GM19372 (cell line): ENCODE data around the gene TCEANC.
"Not testable (repeated sequence)": the region's sequence is repeated elsewhere in the genome, so short reads cannot be mapped to it uniquely, and the experiment has no call there.

Source experiments
- ATAC-seq: cut with Tn5 transposase; IDR thresholded peaks from one replicate; pipeline ENCODE4 v1.9.1; 2021; ENCODE audit warnings: mild to moderate bottlenecking, low read depth, moderate library complexity; ENCODE audit not compliant: unreplicated experiment

TCEANC gene

DNA sequence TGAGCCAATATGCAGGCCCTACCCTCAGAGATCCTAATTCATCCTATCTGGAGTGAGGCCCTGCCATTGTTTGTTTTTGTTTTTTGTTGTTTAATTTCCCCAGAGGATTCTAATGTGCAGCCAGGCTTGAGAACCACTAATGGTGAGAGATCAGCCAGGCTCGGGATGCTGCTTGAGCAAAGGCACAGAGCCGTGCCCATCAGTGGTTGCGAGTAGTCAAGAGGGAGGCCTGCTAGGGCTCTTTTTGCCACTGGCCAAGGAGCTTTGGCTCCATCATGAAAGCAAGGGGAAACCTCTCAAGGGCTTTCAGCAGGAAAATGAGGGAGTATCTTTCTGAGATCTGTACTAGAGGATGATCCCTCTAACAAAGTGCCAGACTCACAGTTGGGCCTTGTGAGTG lies 2.7 kb downstream of the TCEANC start:
- no peak for ATAC-seq

- ATAC-seq = no peak
These were observed 5.7 kb downstream of the TCEANC start for GRCh38 chrX:13658602-13659001.

DNA sequence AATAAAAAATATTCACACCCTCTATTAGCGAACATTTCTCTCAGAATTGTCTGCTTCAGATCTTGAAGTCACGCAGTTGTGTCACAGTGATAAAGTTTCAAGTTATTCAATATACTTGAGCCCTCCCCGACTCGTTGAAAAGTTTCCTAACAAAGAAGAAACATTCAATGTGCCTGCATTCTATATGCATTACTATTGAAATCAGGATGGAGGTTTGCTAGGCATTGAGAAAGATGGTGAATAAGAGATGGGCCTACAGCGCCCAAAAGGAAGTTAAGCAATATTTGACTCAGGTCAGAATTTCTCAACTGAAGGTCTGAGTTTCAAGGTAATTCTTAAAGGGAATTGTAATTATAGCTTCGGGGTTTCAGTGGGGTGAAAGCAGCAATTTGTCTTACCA lies 6.1 kb downstream of the TCEANC start:
- ATAC-seq = no peak

DNA sequence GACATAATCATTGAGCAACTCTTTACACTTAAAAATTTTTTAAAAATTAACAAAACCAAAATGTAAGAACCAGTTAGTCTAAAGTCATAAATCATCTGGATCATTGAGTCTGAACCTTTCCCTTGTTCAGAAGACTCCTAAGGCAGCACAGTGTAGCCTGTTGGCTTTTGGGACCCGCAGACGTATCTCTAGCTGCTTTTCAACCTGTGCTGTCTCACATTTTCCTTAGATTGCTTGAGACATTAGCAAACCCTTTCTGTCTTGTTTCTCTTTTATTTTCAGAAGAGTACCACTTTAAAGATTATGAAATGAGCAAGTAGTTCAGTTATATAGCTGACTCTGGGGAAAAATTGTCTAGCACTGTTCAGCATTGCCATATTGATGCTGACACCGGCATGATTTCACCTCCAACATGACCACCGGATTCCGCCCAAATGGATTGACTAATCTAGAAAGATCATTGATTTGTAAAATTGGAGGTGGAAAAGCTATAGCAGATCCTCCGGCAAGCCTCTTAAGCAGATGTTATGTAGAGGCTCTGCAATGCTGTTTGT lies 8.9 kb downstream of the TCEANC start:
- ATAC-seq = no peak

DNA sequence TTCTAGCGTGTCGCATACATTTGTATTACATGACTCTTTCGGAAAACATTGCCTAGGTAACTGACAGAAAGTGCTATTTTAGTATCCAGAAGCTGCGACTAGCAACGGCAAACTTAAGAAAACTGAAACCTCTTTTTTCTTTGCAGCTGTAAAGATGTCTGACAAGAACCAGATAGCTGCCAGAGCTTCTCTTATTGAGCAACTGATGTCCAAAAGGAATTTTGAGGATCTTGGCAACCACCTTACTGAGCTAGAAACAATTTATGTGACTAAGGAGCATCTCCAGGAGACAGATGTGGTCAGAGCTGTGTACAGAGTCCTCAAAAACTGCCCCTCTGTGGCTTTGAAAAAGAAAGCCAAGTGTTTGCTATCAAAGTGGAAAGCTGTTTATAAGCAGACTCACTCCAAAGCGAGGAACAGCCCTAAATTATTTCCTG lies 9.4 kb downstream of the TCEANC start:
- no peak for ATAC-seq

DNA sequence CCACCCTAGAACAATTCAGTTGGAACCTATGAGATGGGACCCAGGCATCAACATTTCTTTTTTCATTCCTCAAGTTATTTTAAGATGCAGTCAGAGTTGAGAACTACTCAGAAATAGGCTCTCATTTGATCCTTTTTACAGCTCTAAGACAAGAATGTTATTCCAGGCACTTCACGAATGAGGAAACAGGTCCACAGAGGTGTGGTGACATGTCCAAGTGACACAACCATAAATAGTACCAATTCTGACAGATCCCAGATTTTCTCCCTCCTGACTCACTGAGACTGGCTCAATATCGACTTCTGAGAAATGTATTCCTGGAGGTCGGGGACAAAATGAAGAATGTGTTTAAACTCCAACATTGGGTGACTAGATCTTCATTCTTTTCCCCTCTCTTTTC lies 11.1 kb downstream of the TCEANC start:
- ATAC-seq = no peak

- ATAC-seq = no peak
These were observed 13.9 kb downstream of the TCEANC start for GRCh38 chrX:13666836-13667235.

- no peak for ATAC-seq
These were observed 15.0 kb downstream of the TCEANC start for GRCh38 chrX:13667919-13668318.

DNA sequence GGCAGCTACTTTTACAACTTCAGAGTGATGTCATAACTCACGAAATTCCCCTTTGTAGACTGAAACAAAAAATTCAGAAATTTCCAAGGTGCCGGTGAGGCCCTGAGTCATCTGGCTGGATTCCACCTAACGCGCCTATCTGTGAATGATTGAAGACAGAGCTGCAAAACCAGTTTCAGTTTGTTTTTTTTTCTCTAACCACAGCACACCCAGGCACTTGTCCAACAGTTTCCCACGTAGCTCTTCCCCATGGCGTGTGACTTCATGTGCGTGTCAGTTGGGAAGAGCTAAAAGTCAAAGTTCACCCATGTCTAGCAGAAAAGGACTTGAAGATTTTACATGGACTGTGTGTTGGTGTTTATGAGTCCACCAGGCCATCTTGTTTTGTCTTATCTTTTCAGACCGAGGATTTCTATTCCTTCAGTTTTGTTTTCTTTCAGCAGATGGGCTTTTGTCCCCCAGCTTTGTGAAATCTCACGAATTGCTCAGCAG lies 16.4 kb downstream of the TCEANC start:
- peak; percentile 83 for ATAC-seq

DNA sequence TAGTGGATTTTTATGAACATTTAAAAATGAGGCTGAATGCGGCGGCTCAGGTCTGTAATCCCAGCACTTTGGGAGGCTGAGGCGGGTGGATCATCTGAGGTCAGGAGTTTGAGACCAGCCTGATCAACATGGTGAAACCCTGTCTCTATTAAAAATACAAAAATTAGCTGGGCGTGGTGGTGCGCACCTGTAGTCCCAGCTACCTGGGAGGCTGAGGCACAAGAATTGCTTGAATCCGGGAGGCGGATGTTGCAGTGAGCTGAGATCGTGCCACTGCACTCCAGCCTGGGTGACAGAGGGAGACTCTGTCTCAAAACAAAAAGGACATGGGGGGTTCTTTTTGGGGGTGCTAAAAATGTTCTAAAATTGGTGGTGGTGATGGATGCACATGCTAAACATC lies 16.8 kb downstream of the TCEANC start:
- not testable (repeated sequence) for ATAC-seq

GRCh38 chrX:13670197-13670596 lies 17.3 kb downstream of the TCEANC start:
- ATAC-seq = no peak

- no peak for ATAC-seq
These were observed 20.1 kb downstream of the TCEANC start for GRCh38 chrX:13673016-13673415.

GRCh38 chrX:13676885-13677284 lies 23.9 kb downstream of the TCEANC start:
- no peak for ATAC-seq

DNA sequence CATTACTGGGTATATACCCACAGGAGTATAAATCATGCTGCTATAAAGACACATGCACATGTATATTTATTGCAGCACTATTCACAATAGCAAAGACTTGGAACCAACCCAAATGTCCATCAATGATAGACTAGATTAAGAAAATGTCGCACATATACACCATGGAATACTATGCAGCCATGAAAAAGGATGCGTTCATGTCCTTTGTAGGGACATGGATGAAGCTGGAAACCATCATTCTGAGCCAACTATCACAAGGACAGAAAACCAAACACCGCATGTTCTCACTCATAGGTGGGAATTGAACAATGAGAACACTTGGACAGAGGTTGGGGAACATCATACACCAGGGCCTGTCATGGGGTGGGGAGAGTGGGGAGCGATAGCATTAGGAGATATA lies 26.8 kb downstream of the TCEANC start:
- not testable (repeated sequence) for ATAC-seq

DNA sequence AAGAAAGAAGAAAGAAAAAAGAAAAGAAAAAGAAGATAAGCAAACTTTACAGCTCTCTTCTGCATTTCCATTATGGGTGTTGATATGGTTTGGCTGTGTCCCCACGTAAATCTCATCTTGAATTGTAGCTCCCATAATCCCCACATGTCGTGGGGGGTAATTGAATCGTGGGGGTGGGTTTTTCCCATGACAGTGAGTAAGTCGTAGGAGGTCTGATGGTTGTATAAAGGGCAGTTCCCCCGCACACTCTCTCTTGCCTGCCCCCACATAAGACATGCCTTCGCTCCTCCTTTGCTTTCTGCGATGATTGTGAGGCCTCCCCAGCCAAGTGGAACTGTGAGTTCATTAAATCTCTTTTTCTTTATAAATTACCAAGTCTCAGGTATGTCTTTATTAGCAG lies 28.7 kb downstream of the TCEANC start:
- no peak for ATAC-seq

- ATAC-seq = no peak
These were observed 31.4 kb downstream of the TCEANC start for GRCh38 chrX:13684361-13684760.

DNA sequence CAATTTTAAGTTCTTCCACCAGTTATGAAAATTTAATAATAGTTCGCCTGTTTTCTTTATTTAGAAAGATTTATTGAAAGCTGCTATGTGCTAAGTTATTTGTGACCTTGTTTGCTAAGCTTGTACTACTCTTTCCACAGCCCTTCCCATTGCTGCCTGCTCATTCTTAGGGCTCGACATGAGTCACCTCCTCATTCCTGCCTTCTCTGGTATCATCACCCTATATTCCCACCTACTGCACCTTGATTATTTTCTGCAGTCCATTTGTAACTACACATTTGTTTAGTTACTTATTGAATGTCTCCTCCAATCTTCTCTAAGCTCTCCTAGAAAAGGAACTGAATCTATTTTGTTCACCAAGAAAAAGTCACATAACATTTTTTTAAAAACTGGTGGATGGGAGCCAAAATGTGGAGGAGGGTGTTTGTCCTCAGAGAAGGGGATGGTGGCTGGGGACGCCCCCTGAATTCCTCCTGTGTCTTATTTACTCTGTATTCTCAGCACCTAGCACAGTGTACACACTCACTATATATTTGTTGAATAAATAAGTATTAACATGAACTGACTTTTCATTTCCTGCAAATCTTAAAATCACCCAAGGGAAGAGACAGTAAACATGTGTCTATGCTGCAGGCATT lies 32.3 kb downstream of the TCEANC start:
- no peak for ATAC-seq

DNA sequence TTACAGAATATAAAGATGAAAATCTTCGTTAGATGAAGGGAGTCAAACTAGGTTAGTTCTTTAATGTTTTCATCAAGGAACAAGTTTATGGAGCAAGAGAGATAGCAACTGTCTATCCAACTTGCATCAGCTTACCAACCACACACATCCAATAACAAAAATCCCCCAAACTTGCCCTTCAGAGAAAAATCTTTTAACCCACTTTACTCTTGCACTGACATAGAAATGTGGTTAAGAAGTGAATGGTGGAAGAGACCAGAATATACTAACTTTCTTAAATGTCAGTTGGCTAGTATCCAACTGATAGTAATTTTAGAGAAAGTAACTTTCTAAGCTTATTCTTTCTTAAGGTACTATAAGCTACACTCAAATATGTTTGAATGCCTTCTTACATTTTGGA lies 34.3 kb downstream of the TCEANC start:
- no peak for ATAC-seq

GRCh38 chrX:13688384-13688957 lies 35.5 kb downstream of the TCEANC start:
- ATAC-seq = no peak

DNA sequence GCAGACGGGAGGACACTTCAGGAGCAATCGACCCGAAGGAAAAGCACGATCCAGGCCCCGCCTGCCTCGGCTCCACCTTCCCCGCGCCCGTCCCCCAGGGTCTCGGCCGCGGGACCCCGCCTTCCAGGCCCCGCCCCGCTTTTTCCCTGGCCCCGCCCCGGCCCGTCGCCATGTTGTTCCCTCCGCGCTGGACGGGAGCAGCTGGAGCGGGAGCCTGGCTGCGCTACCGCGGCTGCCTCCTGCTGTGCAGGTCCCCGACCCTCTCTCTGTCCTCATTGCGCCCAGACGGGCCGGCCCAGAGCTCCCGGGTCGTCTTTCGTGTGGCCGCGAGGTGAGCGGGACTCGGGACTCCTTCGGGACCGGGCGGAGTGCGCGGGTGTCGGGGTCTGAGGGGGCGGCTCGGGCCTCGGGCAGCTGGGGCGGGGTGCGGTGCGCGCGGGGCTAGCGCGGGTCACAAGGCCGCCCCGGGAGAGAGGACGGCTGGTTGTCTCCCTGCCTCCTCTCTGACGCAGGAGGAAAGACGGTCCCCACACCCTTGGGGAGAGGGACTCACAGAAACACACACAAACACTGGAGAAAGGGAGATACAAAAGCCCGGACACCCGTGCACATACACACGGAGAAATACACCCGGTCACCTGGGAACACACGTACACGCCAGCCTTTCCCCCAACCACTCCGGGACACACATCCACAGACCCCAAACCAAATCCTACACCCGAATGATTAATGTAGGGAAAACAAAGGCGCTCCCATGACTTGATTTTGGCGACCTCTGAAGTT lies 36.2 kb downstream of the TCEANC start, which contains the start of gene RAB9A:
TSS of gene RAB9A (plus strand) at position 171 of the 783 bp plus-strand sequence. CDS start 19,619 bp downstream, outside the sequence.
- peak; percentile 69 for ATAC-seq

DNA sequence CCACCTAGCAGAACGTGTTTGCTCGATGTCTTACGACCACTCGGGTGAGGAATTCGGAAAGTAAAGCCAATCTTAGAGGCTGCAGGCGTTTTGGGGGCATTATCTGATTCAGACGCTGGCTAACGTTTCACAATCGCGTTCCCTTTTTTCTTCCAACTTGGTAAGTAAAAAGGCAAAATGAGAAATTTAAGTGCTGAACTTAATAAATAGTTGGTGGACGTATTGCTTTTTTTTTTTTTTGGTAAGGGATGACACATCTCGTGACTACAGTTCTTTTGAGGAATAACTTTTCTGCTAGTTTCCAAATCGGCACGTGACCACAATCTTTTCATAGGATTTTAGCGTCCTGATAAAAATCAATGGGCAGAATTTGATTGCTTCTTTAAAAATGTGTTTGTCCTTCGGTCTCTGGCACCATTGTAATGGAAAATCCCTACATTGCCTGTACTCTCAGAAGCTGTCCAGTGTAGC lies 36.8 kb downstream of the TCEANC start:
- no peak for ATAC-seq
